Mucosa of descending colon (tissue), 3 donors: ENCODE results near the gene PIAS1. TPM values are rescaled to one million over a fixed set of nuclear protein-coding genes. Genes with fewer than 3 reads are reported as not detected.

Source experiments
- ATAC-seq: fragments of 200-7000 bp; cut with Tn5 transposase; one replicate; pipeline ENCODE4 v1.9.1; 2020; ENCODE audit warnings: mild to moderate bottlenecking, moderate library complexity
- DNase-seq, 3 donors: peaks; one replicate each; pipeline ENCODE4 v3.0.0-alpha.2; 2020
- H3K36me3 ChIP-seq: fragments of 200-600 bp; one replicate; pipeline ENCODE4 v1.8.0; 2021; ENCODE audit warnings: low read depth, mild to moderate bottlenecking
- H3K4me1 ChIP-seq: fragments of 200-600 bp; one replicate; pipeline ENCODE4 v1.8.0; 2021; ENCODE audit warnings: low read depth, mild to moderate bottlenecking
- H3K4me3 ChIP-seq: fragments of 200-600 bp; one replicate; pipeline ENCODE4 v1.8.0; 2021; ENCODE audit warnings: mild to moderate bottlenecking
- H3K9me3 ChIP-seq: fragments of 200-600 bp; one replicate; pipeline ENCODE4 v1.8.0; 2021; ENCODE audit warnings: mild to moderate bottlenecking
- intact Hi-C, 2 donors: fragments of 100-400 bp; cut with DNase I in 1 of 2; cut with micrococcal nuclease in 1 of 2; formaldehyde crosslinking; loops; one replicate each; pipeline versions ENCODE4 v1.11.0 to v1.11.1; 2022; cut with DNase I, micrococcal nuclease
- total RNA-seq, 3 donors: library from RNA; stranded (reverse); fragmentation: NEBNext Ultra II Directional in 2 of 3; extraction: Animal tissue kit (Norgen Biotek cat#: 25700) in 2 of 3; gene quantifications; one replicate each; pipeline versions ENCODE4 v1.2.1 to v1.2.4, GENCODE V29; 2021 to 2023
- TF ChIP-seq, protein P1 (sequence below): fragments of 200-600 bp; IDR thresholded peaks from one replicate; pipeline ENCODE4 v1.8.0; 2022; ENCODE audit warnings: antibody characterized with exemption, mild to moderate bottlenecking
- donor health status: DM: no; HTN: no; CAD: no; lungs with moderate emphysema.
- donor health status: DM: no; HTN: no; CAD: no.
- donor health status: DM: no; HTN: yes; CAD: no.

PIAS1 gene
- total RNA-seq, 3 donors from 2014 or later, result 35.4 to 59.3 (median 37.7) TPM

DNA sequence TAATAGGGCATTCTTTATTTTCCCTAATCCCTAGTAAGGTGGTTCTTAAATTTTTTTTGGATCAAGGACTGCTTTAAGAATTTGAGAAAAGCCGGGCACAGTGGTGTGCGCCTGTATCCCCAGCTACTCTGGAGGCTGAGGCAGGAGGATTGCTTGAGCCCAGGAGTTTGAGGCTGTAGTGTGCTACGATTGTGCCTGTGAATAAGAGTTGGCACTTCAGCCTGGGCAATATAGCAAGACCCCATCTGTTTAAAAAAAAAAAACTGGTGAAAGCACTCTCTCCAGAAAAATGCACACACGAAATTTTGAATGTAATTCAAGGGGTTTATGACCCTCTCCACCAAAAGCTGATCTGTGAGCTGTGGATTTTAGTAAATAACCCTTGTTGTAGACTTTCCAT lies 119.0 kb downstream of the PIAS1 start:
- Histone ChIP-seq H3K4me1 (no peaks in the 10 kb centered on the region), H3K36me3 (no peaks in the 10 kb centered on the region), H3K4me3 (no peak overlapping the region), H3K9me3 (no peaks in the 10 kb centered on the region)
- intact Hi-C loops, result no loop called here
- ATAC-seq, result no peak
- DNase-seq, result no peak
- TF ChIP-seq, protein P1, sequence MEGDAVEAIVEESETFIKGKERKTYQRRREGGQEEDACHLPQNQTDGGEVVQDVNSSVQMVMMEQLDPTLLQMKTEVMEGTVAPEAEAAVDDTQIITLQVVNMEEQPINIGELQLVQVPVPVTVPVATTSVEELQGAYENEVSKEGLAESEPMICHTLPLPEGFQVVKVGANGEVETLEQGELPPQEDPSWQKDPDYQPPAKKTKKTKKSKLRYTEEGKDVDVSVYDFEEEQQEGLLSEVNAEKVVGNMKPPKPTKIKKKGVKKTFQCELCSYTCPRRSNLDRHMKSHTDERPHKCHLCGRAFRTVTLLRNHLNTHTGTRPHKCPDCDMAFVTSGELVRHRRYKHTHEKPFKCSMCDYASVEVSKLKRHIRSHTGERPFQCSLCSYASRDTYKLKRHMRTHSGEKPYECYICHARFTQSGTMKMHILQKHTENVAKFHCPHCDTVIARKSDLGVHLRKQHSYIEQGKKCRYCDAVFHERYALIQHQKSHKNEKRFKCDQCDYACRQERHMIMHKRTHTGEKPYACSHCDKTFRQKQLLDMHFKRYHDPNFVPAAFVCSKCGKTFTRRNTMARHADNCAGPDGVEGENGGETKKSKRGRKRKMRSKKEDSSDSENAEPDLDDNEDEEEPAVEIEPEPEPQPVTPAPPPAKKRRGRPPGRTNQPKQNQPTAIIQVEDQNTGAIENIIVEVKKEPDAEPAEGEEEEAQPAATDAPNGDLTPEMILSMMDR, result no peak

DNA sequence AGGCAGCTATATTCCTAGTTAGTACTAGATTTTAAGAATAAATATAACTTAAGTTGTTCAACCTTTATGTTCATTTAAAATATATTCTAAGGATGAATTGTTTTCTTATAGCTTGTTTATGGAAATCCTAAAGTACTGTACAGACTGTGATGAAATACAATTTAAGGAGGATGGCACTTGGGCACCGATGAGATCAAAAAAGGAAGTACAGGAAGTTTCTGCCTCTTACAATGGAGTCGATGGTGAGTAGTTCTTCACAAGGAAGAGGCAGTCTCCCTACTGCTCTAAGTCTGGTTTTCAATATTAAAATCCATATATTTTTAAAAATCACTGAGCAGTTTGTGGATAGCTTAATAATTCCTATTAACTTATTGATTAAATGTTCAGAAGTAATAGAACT lies 121.4 kb downstream of the PIAS1 start:
- intact Hi-C loops, result no loop called here
- TF ChIP-seq, protein P1, result no peak
- Histone ChIP-seq H3K4me3 (no peak overlapping the region), H3K4me1 (no peaks in the 10 kb centered on the region), H3K36me3 (no peaks in the 10 kb centered on the region), H3K9me3 (no peaks in the 10 kb centered on the region)
- DNase-seq (no peak), ATAC-seq (no peak)

DNA sequence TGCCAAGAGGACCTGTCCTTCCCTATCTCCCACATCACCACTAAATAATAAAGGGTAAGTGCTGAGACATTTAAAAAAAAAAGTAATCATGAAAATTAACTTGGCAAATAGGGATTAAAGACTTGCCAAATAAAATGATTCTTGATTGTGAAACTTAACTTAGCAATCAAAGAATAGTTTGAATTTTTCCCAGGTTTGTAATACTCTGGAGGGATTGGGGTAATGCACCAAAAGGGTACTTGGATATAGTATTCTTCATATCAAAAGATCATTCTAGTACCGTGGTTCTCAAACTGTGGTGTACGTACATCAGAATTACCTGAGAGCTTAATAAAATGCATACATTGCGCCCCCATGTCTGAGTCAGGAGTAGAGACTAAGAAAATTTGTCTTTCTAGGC lies 122.5 kb downstream of the PIAS1 start:
- Histone ChIP-seq H3K4me1 (no peaks in the 10 kb centered on the region), H3K4me3 (no peak overlapping the region), H3K36me3 (no peaks in the 10 kb centered on the region), H3K9me3 (no peaks in the 10 kb centered on the region)
- no peak for ATAC-seq
- intact Hi-C loops, result no loop called here
- TF ChIP-seq, protein P1, result no peak
- no peak for DNase-seq

DNA sequence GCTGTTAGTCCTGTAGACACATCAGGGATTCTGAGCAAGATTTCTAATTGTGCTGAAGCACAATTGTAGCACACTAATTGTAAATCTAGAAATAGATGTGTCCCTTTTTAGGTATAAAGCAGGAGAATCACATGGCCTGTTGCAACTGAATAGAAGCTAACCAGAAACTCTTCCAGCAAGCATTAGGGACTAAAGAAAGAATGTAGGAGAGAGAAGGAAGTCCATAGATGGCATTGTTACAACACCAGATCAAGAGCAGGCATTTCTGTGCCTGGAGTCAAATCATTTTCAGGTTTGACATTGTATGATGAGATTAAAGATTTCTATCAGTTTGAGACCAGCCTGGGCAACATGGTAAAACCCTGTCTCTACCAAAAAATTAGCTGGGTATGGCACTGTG lies 123.6 kb downstream of the PIAS1 start:
- no peaks in the 10 kb centered on the region for H3K36me3 ChIP-seq
- DNase-seq, result no peak
- no peaks in the 10 kb centered on the region for H3K9me3 ChIP-seq
- intact Hi-C loops, result no loop called here
- TF ChIP-seq, protein P1, result no peak
- no peak for ATAC-seq
- H3K4me1 ChIP-seq, result no peaks in the 10 kb centered on the region
- no peak overlapping the region for H3K4me3 ChIP-seq

DNA sequence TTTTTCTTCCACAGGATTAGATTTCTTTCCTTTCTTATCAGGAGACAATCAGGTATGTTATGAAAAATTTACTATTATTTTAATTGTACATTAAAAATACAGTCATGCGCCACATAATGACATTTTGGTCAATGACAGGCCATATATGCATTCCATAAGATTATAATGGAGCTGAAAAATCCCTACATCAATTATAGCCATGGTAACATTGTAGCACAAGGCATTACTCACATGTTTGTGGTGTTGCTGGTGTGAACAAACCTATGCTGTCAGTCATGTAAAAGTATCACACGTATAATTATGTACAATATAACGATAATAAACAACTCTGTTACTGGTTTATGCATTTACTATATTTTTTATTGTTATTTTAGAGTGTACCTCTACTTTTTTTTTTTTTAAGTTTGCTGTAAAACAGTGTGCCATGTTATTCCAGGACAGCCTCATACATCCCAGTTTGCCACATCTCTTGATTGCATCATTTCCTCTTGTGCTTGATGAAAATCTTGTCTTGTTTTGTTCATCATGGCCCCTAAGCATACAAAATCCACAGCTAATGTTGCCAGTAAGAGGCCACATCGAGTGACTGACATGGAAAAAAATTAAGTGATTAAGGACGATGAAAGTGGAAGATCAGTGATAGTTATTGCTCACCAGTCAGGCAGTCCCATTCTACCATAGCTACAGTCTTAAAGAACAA lies 129.7 kb downstream of the PIAS1 start:
- ATAC-seq (no peak), DNase-seq (no peak)
- peaks cover 16% of the 10 kb centered on the region for H3K4me1 ChIP-seq
- H3K36me3 ChIP-seq, result no peaks in the 10 kb centered on the region
- TF ChIP-seq, protein P1, result no peak
- intact Hi-C loops, result no loop called here
- no peaks in the 10 kb centered on the region for H3K9me3 ChIP-seq
- no peak overlapping the region for H3K4me3 ChIP-seq
